Hepatocyte (in vitro differentiated cells): ENCODE results near the gene CEP55. TPM values are rescaled to one million over a fixed set of nuclear protein-coding genes. Genes with fewer than 3 reads are reported as not detected.
A peak's percentile ranks its signal among the peaks of the same experiment; 100 is the strongest.

Source experiments
- DNase-seq: peaks from one replicate; pipeline ENCODE4 v3.0.0-alpha.2; 2016; ENCODE audit warnings: low spot score
- H2AFZ ChIP-seq: fragments of 200-600 bp; sonication (generic); 2 replicates; pipeline ENCODE4 v1.6.0; 2016; ENCODE audit warnings: antibody characterized with exemption, mild to moderate bottlenecking
- H3K27ac ChIP-seq: fragments of 200-600 bp; sonication (generic); 2 replicates; pipeline ENCODE4 v1.5.1; 2016; ENCODE audit warnings: mild to moderate bottlenecking
- H3K27me3 ChIP-seq: fragments of 200-600 bp; sonication (generic); 2 replicates; pipeline ENCODE4 v1.6.1; 2016
- H3K36me3 ChIP-seq: fragments of 200-600 bp; sonication (generic); replicated peaks from 2 replicates; pipeline ENCODE4 v1.5.1; 2016; ENCODE audit warnings: low read depth; ENCODE audit not compliant: insufficient read depth
- H3K4me1 ChIP-seq: fragments of 200-600 bp; sonication (generic); 2 replicates; pipeline ENCODE4 v1.5.1; 2016; ENCODE audit warnings: mild to moderate bottlenecking, moderate library complexity; ENCODE audit not compliant: insufficient read depth
- H3K4me2 ChIP-seq: fragments of 200-600 bp; sonication (generic); 2 replicates; pipeline ENCODE4 v1.6.0; 2016
- H3K4me3 ChIP-seq: fragments of 200-600 bp; sonication (generic); 2 replicates; pipeline ENCODE4 v1.5.1; 2016; ENCODE audit warnings: mild to moderate bottlenecking
- H3K79me2 ChIP-seq: fragments of 200-600 bp; sonication (generic); 2 replicates; pipeline ENCODE4 v1.6.0; 2017; ENCODE audit warnings: mild to moderate bottlenecking
- H3K9me2 ChIP-seq: fragments of 200-600 bp; sonication (generic); replicated peaks from 2 replicates; pipeline ENCODE4 v1.6.0; 2017; ENCODE audit warnings: mild to moderate bottlenecking; ENCODE audit not compliant: insufficient read depth
- H3K9me3 ChIP-seq: fragments of 200-600 bp; sonication (generic); 2 replicates; pipeline ENCODE4 v1.5.1; 2016; ENCODE audit warnings: low read depth, mild to moderate bottlenecking
- H4K20me1 ChIP-seq: fragments of 200-600 bp; sonication (generic); 2 replicates; pipeline ENCODE4 v1.6.0; 2016; ENCODE audit warnings: mild to moderate bottlenecking; ENCODE audit not compliant: insufficient read depth, poor library complexity, severe bottlenecking
- CTCF ChIP-seq: fragments of 200-600 bp; sonication (generic); IDR thresholded peaks from 2 replicates; pipeline ENCODE4 v1.5.1; 2016; ENCODE audit warnings: antibody characterized with exemption, mild to moderate bottlenecking; ENCODE audit not compliant: poor library complexity
- EZH2 ChIP-seq: fragments of 200-600 bp; sonication (generic); IDR thresholded peaks from 2 replicates; pipeline ENCODE4 v1.6.1; 2016; ENCODE audit warnings: antibody characterized with exemption, mild to moderate bottlenecking, borderline replicate concordance
- EZH2phosphoT487 ChIP-seq: fragments of 200-600 bp; sonication (generic); IDR thresholded peaks from one replicate; pipeline ENCODE4 v1.6.1; 2018; ENCODE audit warnings: antibody characterized with exemption, mild to moderate bottlenecking, low read depth, moderate library complexity; ENCODE audit not compliant: unreplicated experiment, severe bottlenecking
- WGBS: methylation state at CpG from one replicate; pipeline ENCODE4 v1.1.6; 2016; ENCODE audit warnings: low lambda C conversion rate; ENCODE audit errors: missing lambda C conversion rate; 5-methylcytosine and 5-hydroxymethylcytosine counted together
- polyA plus RNA-seq: library from polyadenylated mRNA; unstranded; fragments of >200 nt; fragmentation: Nextera tagmentation; extraction: Ambion mirVana; gene quantifications from 2 replicates; pipeline ENCODE4 v1.2.1, GENCODE V29; 2016
- total RNA-seq: library from RNA; depleted of rRNA; stranded (reverse); fragments of >200 nt; gene quantifications from 2 replicates; pipeline ENCODE4 v1.2.3, GENCODE V29; 2014

Gene CEP55
- total and polyA plus RNA-seq, 2 experiments from 2014 or later = 4.0 to 5.4 TPM

- Histone ChIP-seq H3K79me2 (peaks cover 6% of the 10 kb centered on the region), H3K4me2 (peak overlapping the region; percentile 83), H4K20me1 (no peaks in the 10 kb centered on the region), H3K27ac (peak overlapping the region; percentile 22), H3K9me3 (no peaks in the 10 kb centered on the region), H3K36me3 (no peaks in the 10 kb centered on the region), H3K4me1 (no peaks in the 10 kb centered on the region), H3K27me3 (peaks cover 4% of the 10 kb centered on the region), H3K4me3 (peak overlapping the region; percentile 40), H3K9me2 (no peaks in the 10 kb centered on the region), H2AFZ (peak overlapping the region; percentile 86)
- WGBS = 3% methylated on average over 28 of the region's 28 CpGs
- DNase-seq = peak; percentile 54
- TF ChIP-seq EZH2 (no peak), EZH2phosphoT487 (no peak), CTCF (no peak)
Measured at GRCh38 chr10:93495654-93496321, 624 bp upstream of the CEP55 start.

- Histone ChIP-seq H3K79me2 (peaks cover 6% of the 10 kb centered on the region), H3K9me2 (no peaks in the 10 kb centered on the region), H4K20me1 (no peaks in the 10 kb centered on the region), H3K4me2 (no peak overlapping the region), H3K27ac (no peak overlapping the region), H2AFZ (no peak overlapping the region), H3K4me3 (no peak overlapping the region), H3K27me3 (peaks cover 4% of the 10 kb centered on the region), H3K9me3 (no peaks in the 10 kb centered on the region), H3K4me1 (no peaks in the 10 kb centered on the region), H3K36me3 (no peaks in the 10 kb centered on the region)
- DNase-seq = no peak
- 69% methylated on average over 5 of the region's 5 CpGs for WGBS
- TF ChIP-seq CTCF = no peak
- no peak for TF ChIP-seq EZH2phosphoT487
- TF ChIP-seq EZH2 = no peak
Measured at GRCh38 chr10:93498166-93498565, 1.8 kb downstream of the CEP55 start.

DNA sequence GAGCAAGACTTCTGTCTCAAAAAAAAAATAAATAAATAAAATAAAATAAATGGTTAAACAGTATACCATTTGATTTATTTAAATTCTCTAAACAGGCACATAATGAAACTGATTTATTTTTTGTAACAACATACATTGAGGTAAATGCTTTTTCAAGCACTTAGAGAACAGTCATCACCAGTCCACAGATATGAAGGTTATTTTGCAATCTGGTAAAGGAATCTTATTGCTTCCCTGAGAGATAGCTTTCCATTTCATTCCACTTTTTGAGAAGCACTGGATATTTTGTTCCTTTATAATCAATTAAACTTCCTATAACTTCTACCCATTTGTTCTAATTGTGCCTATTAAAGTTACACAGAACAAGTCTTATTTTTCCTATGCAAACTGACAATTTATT is 5.2 kb downstream of the CEP55 start:
- no peak for DNase-seq
- H2AFZ ChIP-seq = no peak overlapping the region
- H3K9me3 ChIP-seq = no peaks in the 10 kb centered on the region
- TF ChIP-seq EZH2phosphoT487 = no peak
- no peak for TF ChIP-seq EZH2
- TF ChIP-seq CTCF = no peak
- H3K4me3 ChIP-seq = no peak overlapping the region
- H4K20me1 ChIP-seq = no peaks in the 10 kb centered on the region
- H3K4me2 ChIP-seq = no peak overlapping the region
- H3K4me1 ChIP-seq = no peaks in the 10 kb centered on the region
- H3K36me3 ChIP-seq = no peaks in the 10 kb centered on the region
- H3K27me3 ChIP-seq = no peaks in the 10 kb centered on the region
- H3K79me2 ChIP-seq = peaks cover 6% of the 10 kb centered on the region
- H3K9me2 ChIP-seq = no peaks in the 10 kb centered on the region
- no peak overlapping the region for H3K27ac ChIP-seq

GRCh38 chr10:93503075-93503474 is 6.7 kb downstream of the CEP55 start:
- Histone ChIP-seq H3K36me3 (no peaks in the 10 kb centered on the region), H3K9me3 (no peaks in the 10 kb centered on the region), H3K4me3 (no peak overlapping the region), H3K79me2 (no peaks in the 10 kb centered on the region), H3K27ac (no peak overlapping the region), H4K20me1 (no peaks in the 10 kb centered on the region), H3K9me2 (no peaks in the 10 kb centered on the region), H3K4me1 (no peaks in the 10 kb centered on the region), H3K27me3 (no peaks in the 10 kb centered on the region), H3K4me2 (no peak overlapping the region), H2AFZ (no peak overlapping the region)
- no peak for TF ChIP-seq EZH2
- no peak for TF ChIP-seq EZH2phosphoT487
- no peak for TF ChIP-seq CTCF
- WGBS = 74% methylated on average over 6 of the region's 6 CpGs
- DNase-seq = no peak
